Measurements from ENCODE around the gene PARD3. TPM values are rescaled to one million over a fixed set of nuclear protein-coding genes. Genes with fewer than 3 reads are reported as not detected.

PARD3 gene
- total RNA-seq, 2 experiments from 2014 or later: 0.53 to 0.71 TPM

DNA sequence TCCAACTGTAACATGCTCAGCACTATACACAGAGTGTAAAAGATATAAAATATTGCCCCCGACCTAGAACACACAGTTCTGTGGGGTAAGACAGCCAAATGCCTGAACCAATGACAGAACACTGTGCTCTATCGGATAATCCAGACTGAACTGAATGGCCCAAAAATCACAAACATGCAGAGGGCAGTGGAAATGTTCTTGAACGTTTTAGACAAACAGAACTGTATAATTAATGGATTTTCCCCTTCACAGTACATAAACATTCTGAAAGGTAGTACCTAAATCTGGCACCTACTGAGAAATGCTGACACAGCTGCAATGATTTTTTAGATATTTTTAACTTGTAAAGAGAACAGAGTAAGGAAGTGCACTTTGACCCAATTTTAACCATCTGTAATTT lies 33.4 kb downstream of the PARD3 start:
- TF ChIP-seq, protein P1, sequence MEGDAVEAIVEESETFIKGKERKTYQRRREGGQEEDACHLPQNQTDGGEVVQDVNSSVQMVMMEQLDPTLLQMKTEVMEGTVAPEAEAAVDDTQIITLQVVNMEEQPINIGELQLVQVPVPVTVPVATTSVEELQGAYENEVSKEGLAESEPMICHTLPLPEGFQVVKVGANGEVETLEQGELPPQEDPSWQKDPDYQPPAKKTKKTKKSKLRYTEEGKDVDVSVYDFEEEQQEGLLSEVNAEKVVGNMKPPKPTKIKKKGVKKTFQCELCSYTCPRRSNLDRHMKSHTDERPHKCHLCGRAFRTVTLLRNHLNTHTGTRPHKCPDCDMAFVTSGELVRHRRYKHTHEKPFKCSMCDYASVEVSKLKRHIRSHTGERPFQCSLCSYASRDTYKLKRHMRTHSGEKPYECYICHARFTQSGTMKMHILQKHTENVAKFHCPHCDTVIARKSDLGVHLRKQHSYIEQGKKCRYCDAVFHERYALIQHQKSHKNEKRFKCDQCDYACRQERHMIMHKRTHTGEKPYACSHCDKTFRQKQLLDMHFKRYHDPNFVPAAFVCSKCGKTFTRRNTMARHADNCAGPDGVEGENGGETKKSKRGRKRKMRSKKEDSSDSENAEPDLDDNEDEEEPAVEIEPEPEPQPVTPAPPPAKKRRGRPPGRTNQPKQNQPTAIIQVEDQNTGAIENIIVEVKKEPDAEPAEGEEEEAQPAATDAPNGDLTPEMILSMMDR (IDR thresholded peaks at IDR 0.05): no peak
- Mint-ChIP-seq H3K36me3 (ENCODE audit: low read depth) (no peaks in the 10 kb centered on the region), H3K27me3 (peaks cover 16% of the 10 kb centered on the region), H3K9me3 (no peaks in the 10 kb centered on the region), H3K4me1 (ENCODE audit: low read depth) (peaks cover 8% of the 10 kb centered on the region), H3K4me3 (no peak overlapping the region), H3K27ac (no peak overlapping the region)
- CTCF ChIA-PET: no interaction called here
- no peak overlapping the region for H3K27ac ChIP-seq (ENCODE audit: low read depth in 1 of 2, low read length in 2 of 2)
- no peaks in the 10 kb centered on the region for H3K4me1 ChIP-seq (ENCODE audit: insufficient read depth, low read length)
- ATAC-seq (ENCODE audit: poor library complexity) (no peak), DNase-seq (no peak)
- no peaks in the 10 kb centered on the region for H3K36me3 ChIP-seq (ENCODE audit: insufficient read depth, low read length)
- H3K4me3 ChIP-seq (ENCODE audit: low read length): no peak overlapping the region
- no peaks in the 10 kb centered on the region for H3K9me3 ChIP-seq (ENCODE audit: control insufficient read depth in 1 of 2, insufficient read depth in 1 of 2, low read length in 2 of 2)
- intact Hi-C loops (cut with DNase I, micrococcal nuclease): no loop called here
- POLR2A ChIA-PET: no interaction called here
- no peaks in the 10 kb centered on the region for H3K27me3 ChIP-seq (ENCODE audit: control insufficient read depth in 1 of 2, insufficient read depth in 2 of 2, low read length in 2 of 2)

DNA sequence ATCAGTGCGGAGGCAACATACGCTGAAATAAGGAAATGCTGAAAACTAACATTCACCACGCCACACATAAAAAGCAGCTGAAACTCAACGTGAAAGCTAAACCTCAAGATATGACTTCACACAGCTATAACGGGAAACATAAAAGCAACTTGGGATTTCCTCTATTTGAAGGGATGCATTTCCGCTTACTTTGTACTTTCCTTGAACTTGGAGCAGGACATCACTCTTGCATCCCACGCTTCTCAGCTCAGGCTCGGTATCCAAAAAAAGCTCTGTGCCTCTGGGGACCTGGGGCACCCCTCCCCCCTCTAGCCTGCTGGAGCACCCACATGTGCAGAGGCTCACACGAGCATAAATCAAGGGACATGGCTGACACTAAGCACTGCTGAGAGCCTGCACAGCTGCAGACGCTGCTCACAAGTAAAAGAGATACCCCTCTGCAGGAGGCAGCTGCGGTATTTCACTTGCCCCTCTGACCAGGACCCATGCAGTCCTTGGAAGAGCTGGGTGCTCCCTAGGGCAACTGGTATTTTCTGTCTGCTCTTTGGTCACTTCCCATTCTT lies 34.2 kb downstream of the PARD3 start:
- Mint-ChIP-seq H3K27ac (no peak overlapping the region), H3K36me3 (ENCODE audit: low read depth) (no peaks in the 10 kb centered on the region), H3K4me3 (peak overlapping the region; percentile 43), H3K27me3 (peaks cover 12% of the 10 kb centered on the region), H3K9me3 (no peaks in the 10 kb centered on the region), H3K4me1 (ENCODE audit: low read depth) (peaks cover 8% of the 10 kb centered on the region)
- intact Hi-C loops (cut with DNase I, micrococcal nuclease): no loop called here
- Histone ChIP-seq H3K27ac (ENCODE audit: low read depth in 1 of 2, low read length in 2 of 2) (no peak overlapping the region), H3K36me3 (ENCODE audit: insufficient read depth, low read length) (no peaks in the 10 kb centered on the region), H3K4me1 (ENCODE audit: insufficient read depth, low read length) (no peaks in the 10 kb centered on the region), H3K4me3 (ENCODE audit: low read length) (no peak overlapping the region), H3K9me3 (ENCODE audit: control insufficient read depth in 1 of 2, insufficient read depth in 1 of 2, low read length in 2 of 2) (no peaks in the 10 kb centered on the region), H3K27me3 (ENCODE audit: control insufficient read depth in 1 of 2, insufficient read depth in 2 of 2, low read length in 2 of 2) (no peaks in the 10 kb centered on the region)
- CTCF ChIA-PET: no interaction called here
- TF ChIP-seq, protein P1 (IDR thresholded peaks at IDR 0.05): no peak
- POLR2A ChIA-PET: interaction anchor here (1.0 kb wide), 1 partner anchor 11 kb away, joined by 3 read pairs; no protein-coding TSS in a partner anchor
- no peak for ATAC-seq (ENCODE audit: poor library complexity)
- DNase-seq: no peak

GRCh38 chr10:34778237-34778636 lies 36.9 kb downstream of the PARD3 start:
- ATAC-seq (ENCODE audit: poor library complexity): no peak
- no peaks in the 10 kb centered on the region for H3K9me3 Mint-ChIP-seq
- no peaks in the 10 kb centered on the region for H3K9me3 ChIP-seq (ENCODE audit: control insufficient read depth in 1 of 2, insufficient read depth in 1 of 2, low read length in 2 of 2)
- no peak for DNase-seq
- peaks cover 8% of the 10 kb centered on the region for H3K4me1 Mint-ChIP-seq (ENCODE audit: low read depth)
- no peak overlapping the region for H3K27ac ChIP-seq (ENCODE audit: low read depth in 1 of 2, low read length in 2 of 2)
- no peak overlapping the region for H3K4me3 Mint-ChIP-seq
- ChIA-PET POLR2A (no interaction called here), CTCF (no interaction called here)
- H3K4me1 ChIP-seq (ENCODE audit: insufficient read depth, low read length): no peaks in the 10 kb centered on the region
- H3K36me3 ChIP-seq (ENCODE audit: insufficient read depth, low read length): no peaks in the 10 kb centered on the region
- no peaks in the 10 kb centered on the region for H3K27me3 ChIP-seq (ENCODE audit: control insufficient read depth in 1 of 2, insufficient read depth in 2 of 2, low read length in 2 of 2)
- TF ChIP-seq, protein P1 (IDR thresholded peaks at IDR 0.05): no peak
- H3K36me3 Mint-ChIP-seq (ENCODE audit: low read depth): no peaks in the 10 kb centered on the region
- peaks cover 8% of the 10 kb centered on the region for H3K27me3 Mint-ChIP-seq
- H3K4me3 ChIP-seq (ENCODE audit: low read length): no peak overlapping the region
- no peak overlapping the region for H3K27ac Mint-ChIP-seq
- intact Hi-C loops (cut with DNase I, micrococcal nuclease): no loop called here
